GM18868 (cell line): ENCODE data around the gene AWAT1.
"Not testable (repeated sequence)": the region's sequence is repeated elsewhere in the genome, so short reads cannot be mapped to it uniquely, and the experiment has no call there.

Experiments
- ATAC-seq: cut with Tn5 transposase; IDR thresholded peaks from one replicate; pipeline ENCODE4 v1.9.1; 2021; ENCODE audit warnings: mild to moderate bottlenecking, moderate library complexity; ENCODE audit not compliant: unreplicated experiment

Gene AWAT1

GRCh38 chrX:70234355-70234754, at the start of gene AWAT1:
TSS of gene AWAT1 (plus strand) at chrX:70234655. CDS start at chrX:70234696, 41 bp downstream.
- ATAC-seq: no peak

- ATAC-seq: no peak
These were observed 44.2 kb upstream of the AWAT1 start for GRCh38 chrX:70190225-70190624.

- peak; percentile 88 for ATAC-seq
These were observed 37.3 kb upstream of the AWAT1 start for GRCh38 chrX:70196961-70197720.

- no peak for ATAC-seq
These were observed 32.7 kb upstream of the AWAT1 start for GRCh38 chrX:70201732-70202131.

GRCh38 chrX:70208479-70208878, 26.0 kb upstream of the AWAT1 start:
- ATAC-seq: no peak

GRCh38 chrX:70209570-70209969, 24.9 kb upstream of the AWAT1 start:
- ATAC-seq: not testable (repeated sequence)

GRCh38 chrX:70219938-70220764, 14.3 kb upstream of the AWAT1 start:
- ATAC-seq: no peak

GRCh38 chrX:70226048-70226447, 8.4 kb upstream of the AWAT1 start:
- ATAC-seq: no peak

- no peak for ATAC-seq
These were observed 7.8 kb upstream of the AWAT1 start for GRCh38 chrX:70226687-70227086.

- no peak for ATAC-seq
These were observed 2.8 kb upstream of the AWAT1 start for GRCh38 chrX:70231666-70232065.

- no peak for ATAC-seq
These were observed 6.3 kb downstream of the AWAT1 start for GRCh38 chrX:70240751-70241150.

GRCh38 chrX:70241501-70241900, 7.0 kb downstream of the AWAT1 start:
- no peak for ATAC-seq

- ATAC-seq: not testable (repeated sequence)
These were observed 9.1 kb downstream of the AWAT1 start for GRCh38 chrX:70243601-70244000.

- no peak for ATAC-seq
These were observed 10.4 kb downstream of the AWAT1 start for GRCh38 chrX:70244881-70245280.

- ATAC-seq: no peak
These were observed 12.8 kb downstream of the AWAT1 start for GRCh38 chrX:70247252-70247651.

- ATAC-seq: no peak
These were observed 18.0 kb downstream of the AWAT1 start for GRCh38 chrX:70252491-70252890.

- no peak for ATAC-seq
These were observed 19.1 kb downstream of the AWAT1 start for GRCh38 chrX:70253377-70254062.

GRCh38 chrX:70254063-70254400, 19.6 kb downstream of the AWAT1 start:
- no peak for ATAC-seq

- no peak for ATAC-seq
These were observed 20.5 kb downstream of the AWAT1 start for GRCh38 chrX:70254909-70255308.

- ATAC-seq: no peak
These were observed 21.0 kb downstream of the AWAT1 start for GRCh38 chrX:70255452-70255851.

GRCh38 chrX:70257423-70258288, 23.2 kb downstream of the AWAT1 start:
- ATAC-seq: no peak
